Spleen (tissue), 11 donors: ENCODE data around the gene FNDC3A. TPM values are rescaled to one million over a fixed set of nuclear protein-coding genes. Genes with fewer than 3 reads are reported as not detected.

Source experiments
- DNase-seq: peaks from one replicate; pipeline ENCODE4 v3.0.0-alpha.2; 2020
- H3K27ac ChIP-seq, 8 donors: fragments of 200-600 bp; sonication (generic) in 7 of 8; 1 replicate in 4 of 8; 2 replicates in 4 of 8; pipeline versions ENCODE4 v1.5.0 to v1.8.0; 2016 to 2021; ENCODE audit warnings: inconsistent platforms in 4 of 8, mild to moderate bottlenecking in 4 of 8, moderate library complexity in 1 of 8
- H3K27me3 ChIP-seq, 7 donors: fragments of 200-600 bp; sonication (generic) in 6 of 7; replicated peaks in 1 of 7; 1 replicate in 4 of 7; 2 replicates in 3 of 7; pipeline versions ENCODE4 v1.5.0 to v1.8.0; 2016 to 2021; ENCODE audit warnings: inconsistent platforms in 3 of 7, mild to moderate bottlenecking in 1 of 7
- H3K36me3 ChIP-seq, 6 donors: fragments of 200-600 bp; sonication (generic) in 5 of 6; 1 replicate in 4 of 6; 2 replicates in 2 of 6; pipeline versions ENCODE4 v1.5.0 to v1.8.0; 2016 to 2021; ENCODE audit warnings: inconsistent platforms in 2 of 6
- H3K4me1 ChIP-seq, 6 donors: fragments of 200-600 bp; sonication (generic) in 5 of 6; 1 replicate in 3 of 6; 2 replicates in 3 of 6; pipeline versions ENCODE4 v1.5.0 to v1.8.0; 2016 to 2021; ENCODE audit warnings: inconsistent platforms in 3 of 6
- H3K4me3 ChIP-seq, 8 donors: fragments of 200-600 bp; sonication (generic) in 7 of 8; 1 replicate in 4 of 8; 2 replicates in 4 of 8; pipeline versions ENCODE4 v1.5.0 to v1.8.0; 2016 to 2021; ENCODE audit warnings: inconsistent platforms in 4 of 8, mild to moderate bottlenecking in 4 of 8, moderate library complexity in 2 of 8
- H3K9me3 ChIP-seq, 8 donors: fragments of 200-600 bp; sonication (generic) in 7 of 8; 1 replicate in 4 of 8; 2 replicates in 4 of 8; pipeline versions ENCODE4 v1.5.0 to v1.8.0; 2016 to 2021; ENCODE audit warnings: inconsistent platforms in 4 of 8
- POLR2A ChIP-seq, 3 donors: fragments of 450-650 bp; IDR thresholded peaks; one replicate each; pipeline ENCODE4 v1.5.1; 2017; ENCODE audit warnings: antibody characterized with exemption in 3 of 3, mild to moderate bottlenecking in 1 of 3
- POLR2AphosphoS5 ChIP-seq, 3 donors: sonication (generic); formaldehyde crosslinking; IDR thresholded peaks; one replicate each; pipeline ENCODE4 v1.5.1; 2017; ENCODE audit warnings: antibody characterized with exemption in 3 of 3
- WGBS, 5 donors: extraction: QIAGEN DNeasy Blood & Tissue Kit in 3 of 5; methylation state at CpG; one replicate each; pipeline versions ENCODE4 v1.1.5 to v1.1.7; 2013 to 2018; 5-methylcytosine and 5-hydroxymethylcytosine counted together
- intact Hi-C: fragments of 100-400 bp; cut with DNase I; formaldehyde crosslinking; loops from one replicate; pipeline ENCODE4 v1.15.0; 2023; ENCODE audit warnings: low total_unique reads
- polyA plus RNA-seq, 3 donors: library from polyadenylated mRNA; stranded (reverse); fragments of 200-250 nt; gene quantifications; one replicate each; pipeline ENCODE4 v1.2.1, GENCODE V29; 2013
- total RNA-seq, 7 donors: library from RNA; depleted of rRNA in 3 of 7; stranded (reverse); fragments of >200 nt in 3 of 7; fragmentation: NEBNext Ultra II Directional in 4 of 7; extraction: Animal tissue kit (Norgen Biotek cat#: 25700) in 4 of 7; gene quantifications; one replicate each; pipeline versions ENCODE4 v1.1.0 to v1.2.1, GENCODE V29; 2016 to 2021
- TF ChIP-seq, protein P1 (sequence below), 11 experiments: fragments of 200-600 bp in 7 of 11; fragments of 450-650 bp in 4 of 11; sonication (generic) in 4 of 11; IDR thresholded peaks in 8 of 11; conservative IDR thresholded peaks in 3 of 11; 1 replicate in 7 of 11; 2 replicates in 4 of 11; pipeline versions ENCODE4 v1.4.0 to v1.8.0; 2016 to 2021; ENCODE audit warnings: antibody characterized with exemption in 11 of 11, inconsistent platforms in 4 of 11, mild to moderate bottlenecking in 1 of 11
- donor health status: healthy with polysubstance abuse.
- donor health status: DM: no; HTN: no; CAD: no; lungs with moderate emphysema.
- donor health status: DM: no; HTN: no; CAD: no.
- donor health status: Bipolar disorder and iron deficiency.
- donor health status: healthy.
- donor health status: DM: no; HTN: no; CAD: no.
- donor health status: DM: yes; HTN: yes; CAD: no.

Gene FNDC3A
- total and polyA plus RNA-seq, 10 donors = 11.2 to 83.7 (median 53.8) TPM

DNA sequence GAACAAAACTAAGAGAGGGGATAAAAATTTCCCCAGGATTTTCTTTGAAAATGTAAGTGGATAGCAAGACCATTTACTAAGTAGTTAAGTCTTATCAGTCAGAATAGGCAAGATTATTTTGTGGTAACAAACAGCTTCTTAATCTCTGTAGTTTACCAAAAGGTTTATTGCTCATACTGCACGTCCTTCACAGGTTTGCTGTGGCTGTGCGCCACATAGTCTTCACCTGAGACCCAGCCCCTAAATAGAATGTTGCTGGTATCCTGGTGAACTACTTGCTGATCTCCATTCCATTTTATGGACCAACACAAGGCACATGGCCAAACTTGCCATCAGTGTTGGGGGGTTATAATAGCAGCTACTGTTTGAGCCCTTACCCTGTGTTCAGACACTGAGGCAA lies 44.6 kb downstream of the FNDC3A start:
- no peak overlapping the region for H3K4me3 ChIP-seq
- intact Hi-C loops = no loop called here
- H3K36me3 ChIP-seq = peaks cover 0 to 13% (median 0%) of the 10 kb centered on the region in 6 donors
- peaks cover 0 to 30% (median 15%) of the 10 kb centered on the region in 8 donors for H3K9me3 ChIP-seq
- TF ChIP-seq, protein P1, sequence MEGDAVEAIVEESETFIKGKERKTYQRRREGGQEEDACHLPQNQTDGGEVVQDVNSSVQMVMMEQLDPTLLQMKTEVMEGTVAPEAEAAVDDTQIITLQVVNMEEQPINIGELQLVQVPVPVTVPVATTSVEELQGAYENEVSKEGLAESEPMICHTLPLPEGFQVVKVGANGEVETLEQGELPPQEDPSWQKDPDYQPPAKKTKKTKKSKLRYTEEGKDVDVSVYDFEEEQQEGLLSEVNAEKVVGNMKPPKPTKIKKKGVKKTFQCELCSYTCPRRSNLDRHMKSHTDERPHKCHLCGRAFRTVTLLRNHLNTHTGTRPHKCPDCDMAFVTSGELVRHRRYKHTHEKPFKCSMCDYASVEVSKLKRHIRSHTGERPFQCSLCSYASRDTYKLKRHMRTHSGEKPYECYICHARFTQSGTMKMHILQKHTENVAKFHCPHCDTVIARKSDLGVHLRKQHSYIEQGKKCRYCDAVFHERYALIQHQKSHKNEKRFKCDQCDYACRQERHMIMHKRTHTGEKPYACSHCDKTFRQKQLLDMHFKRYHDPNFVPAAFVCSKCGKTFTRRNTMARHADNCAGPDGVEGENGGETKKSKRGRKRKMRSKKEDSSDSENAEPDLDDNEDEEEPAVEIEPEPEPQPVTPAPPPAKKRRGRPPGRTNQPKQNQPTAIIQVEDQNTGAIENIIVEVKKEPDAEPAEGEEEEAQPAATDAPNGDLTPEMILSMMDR (IDR thresholded peaks at IDR 0.05 in 8 of 11, conservative IDR thresholded peaks at IDR 0.05 in 3 of 11) = no peak
- TF ChIP-seq POLR2A (IDR thresholded peaks at IDR 0.05) = no peak
- TF ChIP-seq POLR2AphosphoS5 (IDR thresholded peaks at IDR 0.05) = no peak
- DNase-seq = no peak
- H3K27me3 ChIP-seq = no peaks in the 10 kb centered on the region
- no peak overlapping the region for H3K27ac ChIP-seq
- H3K4me1 ChIP-seq = no peaks in the 10 kb centered on the region
- 83 to 96% (median 94%) methylated on average over 2 of the region's 2 CpGs for WGBS, 5 donors

DNA sequence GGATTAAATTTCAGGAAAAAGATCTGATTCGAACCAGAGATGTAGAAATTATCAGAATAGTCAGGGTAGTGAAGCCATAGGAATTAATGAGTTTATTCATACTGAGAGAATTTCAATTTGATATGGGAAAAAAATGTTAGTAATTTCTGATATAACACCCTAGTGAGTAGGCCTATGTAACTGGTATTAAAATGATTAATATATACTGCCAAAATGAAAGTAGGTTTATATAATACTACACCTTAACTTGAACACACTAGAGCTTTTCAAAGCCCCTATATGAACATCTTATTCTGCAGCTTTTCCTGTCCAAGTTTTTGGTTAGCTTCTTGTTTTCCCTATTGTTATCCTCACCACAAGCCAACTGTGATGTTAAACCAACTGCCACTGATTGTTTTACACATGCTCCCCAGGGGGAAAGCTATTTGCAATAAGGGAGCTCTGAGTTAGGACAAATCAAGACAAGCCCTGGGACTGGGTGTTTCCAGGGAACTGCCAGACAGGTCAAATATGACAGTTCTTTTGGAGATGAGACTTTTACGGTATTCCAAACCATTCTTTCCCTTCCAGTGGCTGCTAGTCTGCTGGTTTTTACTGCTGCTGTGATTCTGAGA lies 45.3 kb downstream of the FNDC3A start:
- TF ChIP-seq POLR2A (IDR thresholded peaks at IDR 0.05) = no peak
- no peak for TF ChIP-seq POLR2AphosphoS5 (IDR thresholded peaks at IDR 0.05)
- TF ChIP-seq, protein P1 (IDR thresholded peaks at IDR 0.05 in 8 of 11, conservative IDR thresholded peaks at IDR 0.05 in 3 of 11) = no peak
- 83 to 89% (median 85%) methylated on average over 2 of the region's 2 CpGs for WGBS, 5 donors
- intact Hi-C loops = no loop called here
- H3K4me1 ChIP-seq = no peaks in the 10 kb centered on the region
- peaks cover 0 to 13% (median 0%) of the 10 kb centered on the region in 6 donors for H3K36me3 ChIP-seq
- H3K9me3 ChIP-seq = peaks cover 0 to 30% (median 14%) of the 10 kb centered on the region in 8 donors
- H3K27ac ChIP-seq = no peak overlapping the region
- no peak overlapping the region for H3K4me3 ChIP-seq
- DNase-seq = no peak
- no peaks in the 10 kb centered on the region for H3K27me3 ChIP-seq

DNA sequence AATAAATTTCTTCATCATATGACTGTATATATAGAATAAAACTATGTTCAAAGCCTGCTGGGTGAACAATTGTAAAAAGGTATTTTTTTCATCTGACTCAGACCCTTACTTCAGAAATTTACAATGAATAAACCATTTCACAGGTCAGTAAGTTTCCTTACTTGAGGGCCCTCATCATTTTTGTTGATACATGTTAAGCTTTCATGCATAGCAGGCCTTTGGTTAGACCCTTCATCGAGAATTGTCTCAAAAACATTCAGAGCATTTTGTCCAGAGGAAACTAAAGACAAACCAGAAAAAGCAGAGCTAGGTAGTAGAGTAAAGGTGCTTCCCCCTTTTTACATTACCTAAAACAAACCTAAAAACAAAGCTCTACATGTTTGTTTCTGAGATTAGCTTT lies 46.2 kb downstream of the FNDC3A start:
- H3K36me3 ChIP-seq = peaks cover 0 to 13% (median 0%) of the 10 kb centered on the region in 6 donors
- DNase-seq = no peak
- 56 to 82% (median 74%) methylated on average over 1 of the region's 1 CpG for WGBS, 5 donors
- no peak overlapping the region for H3K27ac ChIP-seq
- H3K27me3 ChIP-seq = no peaks in the 10 kb centered on the region
- no peak overlapping the region for H3K4me3 ChIP-seq
- peaks cover 0 to 30% (median 14%) of the 10 kb centered on the region in 8 donors for H3K9me3 ChIP-seq
- H3K4me1 ChIP-seq = no peaks in the 10 kb centered on the region
- no peak for TF ChIP-seq POLR2A (IDR thresholded peaks at IDR 0.05)
- TF ChIP-seq POLR2AphosphoS5 (IDR thresholded peaks at IDR 0.05) = no peak
- TF ChIP-seq, protein P1 (IDR thresholded peaks at IDR 0.05 in 8 of 11, conservative IDR thresholded peaks at IDR 0.05 in 3 of 11) = no peak
- intact Hi-C loops = no loop called here

DNA sequence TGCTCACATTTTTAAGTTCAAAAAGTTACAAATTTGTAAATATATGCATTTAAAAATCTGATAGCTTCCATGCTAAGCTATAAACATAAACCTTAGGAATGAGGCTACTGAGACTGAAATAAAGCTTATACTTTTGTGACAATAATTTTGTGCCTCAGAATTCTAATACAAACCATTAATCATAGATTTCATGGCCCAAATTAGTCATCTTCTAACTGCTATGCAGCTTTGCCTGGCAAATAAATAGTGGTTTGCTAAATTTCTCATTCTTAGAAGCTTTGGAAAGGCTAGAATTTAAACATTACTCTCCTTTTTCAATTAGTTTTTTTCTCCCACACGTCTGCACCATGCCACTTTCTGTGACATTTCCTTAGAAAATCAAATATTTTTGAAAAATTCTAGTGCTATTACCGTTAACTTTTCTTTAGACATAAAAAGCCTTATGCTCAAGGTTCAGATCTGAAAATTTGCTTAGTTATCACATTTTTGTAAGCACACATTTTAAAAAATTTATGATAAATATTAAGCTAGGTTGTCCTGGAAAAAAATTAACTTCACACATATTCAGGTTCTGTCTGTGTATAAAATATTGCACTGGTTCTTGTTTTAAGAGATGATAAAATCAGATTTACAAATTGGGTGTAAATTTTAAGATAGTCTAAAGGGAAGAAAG lies 46.9 kb downstream of the FNDC3A start:
- Histone ChIP-seq H3K4me3 (no peak overlapping the region), H3K9me3 (peaks cover 0 to 24% (median 14%) of the 10 kb centered on the region in 8 donors), H3K4me1 (no peaks in the 10 kb centered on the region), H3K27me3 (no peaks in the 10 kb centered on the region), H3K27ac (no peak overlapping the region), H3K36me3 (peaks cover 0 to 13% (median 0%) of the 10 kb centered on the region in 6 donors)
- DNase-seq = no peak
- WGBS, 5 donors = 83 to 95% (median 89%) methylated on average over 2 of the region's 2 CpGs
- intact Hi-C loops = no loop called here
- TF ChIP-seq, protein P1 (IDR thresholded peaks at IDR 0.05 in 8 of 11, conservative IDR thresholded peaks at IDR 0.05 in 3 of 11) = no peak
- TF ChIP-seq POLR2AphosphoS5 (IDR thresholded peaks at IDR 0.05) = no peak
- no peak for TF ChIP-seq POLR2A (IDR thresholded peaks at IDR 0.05)
